SU-DHL-6 (cell line): ENCODE data around the gene KLK13.

Experiments used
- CTCF ChIP-seq: fragments of 200-600 bp; sonication (generic); IDR thresholded peaks from one replicate; pipeline ENCODE4 v1.5.1; 2017; ENCODE audit warnings: antibody characterized with exemption, mild to moderate bottlenecking, low read length, moderate library complexity; ENCODE audit not compliant: insufficient read depth, poor library complexity, severe bottlenecking
- EZH2phosphoT487 ChIP-seq: fragments of 200-600 bp; sonication (generic), shearing (Covaris generic); conservative IDR thresholded peaks from 2 replicates; pipeline ENCODE4 v1.6.1; 2018; ENCODE audit warnings: mild to moderate bottlenecking, antibody characterized with exemption, low read length, moderate library complexity, mixed read lengths

DNA sequence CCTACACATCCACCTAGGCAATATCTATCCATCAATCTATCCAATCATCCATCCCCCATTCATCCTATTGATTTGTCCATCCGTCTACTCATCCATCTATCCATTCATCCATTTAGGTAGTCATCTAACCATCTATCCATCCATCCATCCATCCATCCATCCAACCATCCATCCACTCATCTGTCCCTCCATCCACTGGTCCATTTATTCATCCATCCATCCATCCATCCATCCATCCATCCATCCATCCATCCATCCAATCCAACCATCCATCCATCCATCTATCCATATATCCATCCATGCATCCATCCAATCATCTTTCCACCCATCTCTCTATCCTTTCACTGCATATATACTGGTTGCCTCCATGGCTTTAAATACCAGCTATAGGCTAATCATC is 3.9 kb downstream of the KLK13 start:
- TF ChIP-seq CTCF: no peak
- no peak for TF ChIP-seq EZH2phosphoT487
